LNCAP (cell line): ENCODE results near the gene CCDC6.
A peak's percentile ranks its signal among the peaks of the same experiment; 100 is the strongest.

Experiments
- TF ChIP-seq, protein P1 (sequence below): fragments of 450-650 bp; IDR thresholded peaks from 2 replicates; pipeline ENCODE4 v1.5.1; 2017; ENCODE audit warnings: mild to moderate bottlenecking

The CCDC6 gene

DNA sequence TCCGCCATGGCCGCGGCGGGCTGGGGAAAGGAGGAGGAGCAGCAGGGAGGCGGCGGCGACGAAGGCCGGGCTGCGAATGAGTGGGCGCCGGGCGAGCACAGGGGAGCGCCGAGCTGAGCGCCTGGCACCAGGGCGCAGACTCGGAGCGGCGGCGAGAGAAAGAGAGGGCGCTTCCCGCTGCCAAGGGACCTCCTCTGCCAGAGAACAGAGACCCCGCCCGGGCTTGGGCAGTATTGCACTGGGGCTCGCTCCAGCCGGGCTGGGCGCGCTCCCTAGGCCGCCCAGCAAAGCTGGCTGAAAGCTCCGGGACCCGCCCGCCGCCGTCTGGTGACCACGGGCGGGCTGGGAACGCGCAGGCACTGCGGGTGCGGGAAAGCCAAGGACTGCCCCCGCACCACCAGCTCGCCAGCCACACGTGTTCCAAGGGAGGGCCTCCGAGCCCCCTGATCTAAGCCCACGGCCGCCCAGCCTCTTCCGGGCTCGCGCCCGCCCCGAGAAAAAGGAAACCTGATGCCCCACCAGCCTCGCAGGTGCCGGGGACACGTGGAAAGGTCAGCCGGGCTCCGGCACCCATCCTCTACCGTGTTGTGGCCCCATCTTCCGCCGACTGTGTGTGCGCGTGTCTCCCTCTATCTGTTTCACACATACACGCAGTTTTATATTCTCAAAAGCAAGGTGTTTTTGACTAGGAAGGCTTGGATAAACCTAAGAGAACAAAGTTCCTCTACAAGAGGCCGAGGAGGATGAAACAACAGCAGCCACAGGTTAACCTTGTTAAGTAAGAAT lies at the start of gene CCDC6:
Gene CCDC6, minus strand, starts transcription at position 140 of the 786 bp plus-strand sequence. Its CDS starts 132 bp downstream, at position 8.
- TF ChIP-seq, protein P1, sequence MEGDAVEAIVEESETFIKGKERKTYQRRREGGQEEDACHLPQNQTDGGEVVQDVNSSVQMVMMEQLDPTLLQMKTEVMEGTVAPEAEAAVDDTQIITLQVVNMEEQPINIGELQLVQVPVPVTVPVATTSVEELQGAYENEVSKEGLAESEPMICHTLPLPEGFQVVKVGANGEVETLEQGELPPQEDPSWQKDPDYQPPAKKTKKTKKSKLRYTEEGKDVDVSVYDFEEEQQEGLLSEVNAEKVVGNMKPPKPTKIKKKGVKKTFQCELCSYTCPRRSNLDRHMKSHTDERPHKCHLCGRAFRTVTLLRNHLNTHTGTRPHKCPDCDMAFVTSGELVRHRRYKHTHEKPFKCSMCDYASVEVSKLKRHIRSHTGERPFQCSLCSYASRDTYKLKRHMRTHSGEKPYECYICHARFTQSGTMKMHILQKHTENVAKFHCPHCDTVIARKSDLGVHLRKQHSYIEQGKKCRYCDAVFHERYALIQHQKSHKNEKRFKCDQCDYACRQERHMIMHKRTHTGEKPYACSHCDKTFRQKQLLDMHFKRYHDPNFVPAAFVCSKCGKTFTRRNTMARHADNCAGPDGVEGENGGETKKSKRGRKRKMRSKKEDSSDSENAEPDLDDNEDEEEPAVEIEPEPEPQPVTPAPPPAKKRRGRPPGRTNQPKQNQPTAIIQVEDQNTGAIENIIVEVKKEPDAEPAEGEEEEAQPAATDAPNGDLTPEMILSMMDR, result peak; percentile 71

DNA sequence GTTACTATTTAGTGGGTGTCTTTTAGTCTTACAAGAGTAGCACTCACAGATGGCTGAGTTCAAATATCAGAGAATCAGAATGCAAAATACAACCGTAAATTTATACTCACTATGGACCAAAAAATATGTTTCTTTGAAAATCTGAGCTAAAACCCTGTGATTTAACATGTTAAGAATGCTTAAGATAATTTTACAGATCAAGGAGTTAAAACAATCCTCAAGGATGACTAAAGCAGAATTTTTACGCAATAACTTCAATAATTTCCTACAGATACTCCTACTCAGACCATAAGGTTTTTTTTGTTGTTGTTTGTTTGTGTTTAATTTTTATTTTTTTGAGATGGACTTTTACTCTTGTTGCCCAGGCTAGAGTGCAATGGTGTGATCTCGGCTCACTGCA lies 47.9 kb upstream of the CCDC6 start:
- TF ChIP-seq, protein P1, result no peak

DNA sequence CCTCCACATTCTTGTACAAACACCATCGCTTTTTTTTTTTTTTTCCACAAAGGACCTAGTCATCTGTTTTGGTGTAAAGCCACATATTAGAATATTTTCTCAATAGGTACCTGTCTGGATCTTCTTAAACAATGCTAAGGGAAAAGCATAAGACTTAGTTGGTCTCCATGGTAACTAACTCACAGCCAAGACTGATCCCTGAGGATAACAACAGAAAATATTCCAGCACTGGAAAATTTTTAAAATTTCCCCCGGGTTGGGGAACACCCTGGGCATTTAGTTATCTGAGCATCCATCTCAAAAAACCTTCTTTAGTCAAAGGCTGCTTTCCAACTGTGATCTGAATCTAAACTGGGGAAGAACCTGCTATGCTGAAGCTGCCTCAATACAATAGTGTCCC lies 43.7 kb upstream of the CCDC6 start:
- TF ChIP-seq, protein P1, result no peak

DNA sequence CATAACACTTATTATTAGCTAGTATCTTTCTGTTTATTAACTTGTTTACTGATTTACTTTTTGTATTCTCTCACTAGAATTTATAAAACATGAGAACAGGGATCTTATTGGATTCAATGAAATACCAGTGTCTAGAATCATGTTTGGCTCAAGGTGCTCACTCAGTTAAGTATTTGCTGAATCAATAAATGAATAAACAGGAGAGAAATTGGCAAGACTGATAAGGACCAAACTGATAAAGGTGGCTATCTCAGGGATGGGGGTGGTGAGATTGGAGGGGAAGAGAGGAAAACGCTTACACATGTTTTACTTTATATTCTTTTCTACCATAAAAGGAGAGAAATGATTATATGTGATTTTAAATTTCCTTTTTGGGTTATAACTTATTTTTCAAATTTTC lies 43.3 kb upstream of the CCDC6 start:
- TF ChIP-seq, protein P1, result no peak

DNA sequence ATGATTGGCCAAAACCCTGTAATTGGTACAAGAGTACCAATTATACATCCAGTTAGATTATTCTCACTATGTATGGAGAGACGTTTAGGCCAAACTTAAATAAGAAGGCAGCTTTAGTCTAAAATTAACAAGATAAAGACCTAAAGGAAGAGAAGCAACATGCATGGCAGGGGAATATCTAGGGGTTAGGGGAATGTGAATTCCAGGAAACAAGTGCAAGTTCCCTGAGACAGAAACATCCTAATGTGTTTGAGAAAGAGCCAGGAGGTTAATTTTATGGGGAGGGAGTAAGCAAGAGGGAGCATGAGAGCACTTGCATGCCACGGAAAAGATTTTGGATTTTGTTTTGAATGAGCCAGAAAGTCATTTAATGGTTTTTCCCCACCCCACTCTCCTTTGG lies 39.6 kb upstream of the CCDC6 start:
- TF ChIP-seq, protein P1, result no peak

DNA sequence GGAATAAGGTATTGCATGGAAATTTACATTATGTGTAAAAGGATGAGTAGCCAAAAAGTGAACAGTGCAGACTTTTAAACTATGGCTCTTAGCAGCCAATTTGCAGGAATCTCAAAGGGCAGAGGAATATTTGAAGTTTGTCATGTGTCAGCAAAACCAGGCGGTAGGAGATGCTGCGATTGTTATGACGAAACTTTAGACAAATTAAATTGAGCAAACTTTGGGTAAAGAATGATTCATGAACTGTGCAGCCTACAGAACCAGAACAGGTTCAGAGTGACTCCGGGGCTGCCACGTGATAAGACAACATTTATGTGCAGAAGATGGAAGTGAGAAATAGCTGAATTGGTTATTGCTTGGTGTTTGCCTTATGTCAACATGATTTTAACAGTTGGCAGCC lies 39.2 kb upstream of the CCDC6 start:
- TF ChIP-seq, protein P1, result no peak

DNA sequence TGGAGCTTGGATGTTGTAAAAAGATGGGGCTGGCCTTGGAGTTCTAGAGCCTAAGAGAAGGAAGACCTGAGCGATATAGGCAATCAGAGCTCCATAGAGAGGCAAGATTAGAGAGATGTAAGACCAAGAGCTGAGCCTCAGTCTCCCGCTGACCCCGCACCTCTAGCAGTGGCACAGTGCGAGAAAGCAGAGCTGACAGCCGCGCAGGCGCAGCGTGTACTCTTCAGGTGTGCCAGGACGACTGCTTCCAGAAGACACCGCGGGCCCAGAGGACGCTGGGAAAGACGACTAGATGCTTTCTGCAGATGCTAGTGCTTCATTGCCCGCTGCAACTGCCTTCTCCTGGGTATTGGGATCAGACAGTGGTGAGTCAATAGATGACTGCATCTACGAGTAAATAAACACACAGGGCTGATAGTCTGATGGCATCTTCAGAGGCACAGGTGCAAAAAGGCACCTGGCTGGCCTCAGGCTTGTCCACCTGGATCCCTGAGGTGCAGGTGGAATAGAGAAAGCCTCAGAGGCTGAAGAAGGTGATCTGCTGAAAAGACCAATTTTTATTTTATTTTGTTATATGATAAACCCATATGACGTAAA lies 38.1 kb upstream of the CCDC6 start:
- TF ChIP-seq, protein P1, result no peak
